HG02852 (cell line): ENCODE data around the gene NTF4.
"Not testable (repeated sequence)": the region's sequence is repeated elsewhere in the genome, so short reads cannot be mapped to it uniquely, and the experiment has no call there.

Source experiments
- ATAC-seq: cut with Tn5 transposase; IDR thresholded peaks from one replicate; pipeline ENCODE4 v1.9.1; 2021; ENCODE audit warnings: mild to moderate bottlenecking, moderate library complexity; ENCODE audit not compliant: unreplicated experiment

NTF4 gene

GRCh38 chr19:49057636-49058234, 6.9 kb downstream of the NTF4 start, which contains the start of gene CGB7:
CGB7 (minus strand) TSS chr19:49057749; CDS start chr19:49055375, 2,374 bp downstream.
- ATAC-seq, result no peak

GRCh38 chr19:49056902-49057596, 7.6 kb downstream of the NTF4 start:
- ATAC-seq, result not testable (repeated sequence)

DNA sequence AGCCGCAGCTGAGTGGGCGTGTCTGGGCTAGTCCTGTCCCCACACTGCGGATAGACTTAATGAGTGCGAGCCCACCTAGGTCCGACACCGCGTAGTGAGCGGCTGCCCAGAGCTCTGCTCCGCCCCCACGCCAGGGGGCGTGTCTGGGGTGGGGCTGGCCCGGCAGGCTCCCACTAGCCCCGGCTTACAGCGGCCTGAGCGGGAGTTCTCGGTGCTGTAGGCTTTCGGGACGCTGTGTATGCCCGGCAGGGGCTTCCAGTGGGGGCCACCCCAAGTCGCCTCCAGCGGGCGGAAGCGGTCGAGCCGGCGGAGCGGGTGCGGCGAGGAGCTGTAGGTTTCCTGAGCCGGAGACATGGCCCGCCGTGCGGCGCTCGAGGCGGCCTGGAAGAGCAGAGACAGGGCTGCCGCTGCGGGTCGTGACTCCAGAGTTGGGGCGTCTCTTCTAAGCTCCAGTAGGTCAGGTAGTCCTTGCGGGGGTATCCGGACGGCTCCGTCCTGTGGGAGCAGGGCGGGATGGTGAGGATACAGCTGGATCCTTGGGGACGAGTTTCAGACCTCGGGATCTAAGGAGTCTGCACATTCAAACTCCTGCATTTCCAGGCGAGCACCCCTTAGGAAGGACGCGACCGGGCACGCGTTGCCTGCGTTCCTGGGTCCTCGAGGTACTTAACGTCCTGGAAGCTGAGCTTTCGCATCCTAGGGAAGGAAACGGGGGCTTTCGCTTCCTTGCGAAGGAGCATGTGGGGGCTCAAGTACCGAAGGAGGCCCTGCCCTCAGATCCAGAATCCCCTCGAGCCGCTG, 8.3 kb downstream of the NTF4 start:
- no peak for ATAC-seq

DNA sequence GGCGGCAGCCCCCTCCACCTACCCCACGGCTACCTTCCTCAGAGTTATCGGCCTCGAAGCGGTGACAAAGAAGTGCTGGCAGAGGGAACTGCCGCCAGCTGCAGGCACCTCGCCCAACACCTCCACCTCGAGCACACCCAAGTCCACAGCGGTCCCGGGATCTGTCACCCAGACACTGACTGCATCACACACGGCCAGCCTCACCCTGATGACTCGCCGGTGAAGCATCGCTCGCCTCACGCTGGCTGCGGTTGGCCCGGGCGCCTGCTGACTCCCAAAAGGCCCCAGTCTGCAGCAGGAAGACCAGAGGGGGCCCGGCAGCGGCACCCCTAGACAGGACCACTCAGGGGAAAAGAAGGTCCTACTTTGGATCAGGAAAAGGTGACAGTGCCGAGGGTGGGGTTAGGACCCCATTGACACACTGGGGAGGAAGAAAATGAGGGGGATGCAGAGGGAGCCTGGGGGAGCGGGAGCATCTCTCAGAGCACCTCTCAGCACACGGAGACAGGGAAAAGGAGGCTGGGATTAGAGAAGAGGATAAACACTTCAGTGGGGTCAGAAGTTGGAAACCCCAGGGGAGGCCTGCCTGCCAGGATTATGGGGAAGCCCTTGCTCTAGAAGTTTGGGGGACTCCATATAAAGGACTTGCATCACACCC, 14.1 kb downstream of the NTF4 start:
- ATAC-seq, result not testable (repeated sequence)

DNA sequence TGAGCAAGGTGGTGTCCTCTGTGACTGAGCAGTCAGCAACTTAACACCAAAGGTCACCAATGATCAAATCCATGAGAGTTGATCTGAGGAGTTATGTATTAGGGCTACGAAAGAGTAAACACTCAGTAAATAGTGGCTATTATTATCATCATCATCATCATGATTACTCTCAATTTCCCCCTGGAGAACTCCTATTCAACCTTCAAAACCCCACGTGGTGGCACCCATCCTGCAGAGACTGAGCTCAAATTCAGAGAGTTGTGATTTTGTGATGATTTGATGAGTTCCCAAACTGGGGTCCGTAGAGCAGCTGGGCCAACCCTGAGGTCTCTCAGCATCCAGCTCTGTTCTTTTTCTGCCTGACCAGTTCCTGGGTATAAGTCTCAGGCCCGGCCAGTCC, 14.8 kb downstream of the NTF4 start:
- ATAC-seq, result not testable (repeated sequence)

GRCh38 chr19:49049011-49049410, 15.6 kb downstream of the NTF4 start, which contains the start of gene CGB8:
CGB8 (minus strand) TSS chr19:49049111; CDS start chr19:49048739, 372 bp downstream.
- ATAC-seq, result not testable (repeated sequence)

GRCh38 chr19:49043548-49043947, 21.1 kb downstream of the NTF4 start, which contains the start of gene CGB5:
CGB5 (plus strand) TSS chr19:49043848; CDS start chr19:49044210, 362 bp downstream.
- not testable (repeated sequence) for ATAC-seq

GRCh38 chr19:49042666-49043065, 22.0 kb downstream of the NTF4 start:
- ATAC-seq, result not testable (repeated sequence)

DNA sequence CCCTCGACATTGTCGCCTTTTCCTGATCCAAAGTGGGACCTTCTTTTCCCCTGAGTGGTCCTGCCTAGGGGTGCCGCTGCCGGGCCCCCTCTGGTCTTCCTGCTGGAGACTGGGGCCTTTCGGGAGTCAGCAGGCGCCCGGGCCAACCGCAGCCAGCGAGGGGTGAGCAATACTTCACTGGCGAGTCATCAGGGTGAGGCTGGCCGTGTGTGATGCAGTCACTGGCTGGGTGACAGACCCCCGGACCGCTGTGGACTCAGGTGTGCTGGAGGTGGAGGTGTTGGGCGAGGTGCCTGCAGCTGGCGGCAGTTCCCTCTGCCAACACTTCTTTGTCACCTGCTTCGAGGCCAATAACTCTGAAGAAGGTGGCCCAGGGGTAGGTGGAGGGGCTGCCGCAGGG, 22.4 kb downstream of the NTF4 start:
- no peak for ATAC-seq

GRCh38 chr19:49039736-49040135, 24.9 kb downstream of the NTF4 start:
- ATAC-seq, result not testable (repeated sequence)

DNA sequence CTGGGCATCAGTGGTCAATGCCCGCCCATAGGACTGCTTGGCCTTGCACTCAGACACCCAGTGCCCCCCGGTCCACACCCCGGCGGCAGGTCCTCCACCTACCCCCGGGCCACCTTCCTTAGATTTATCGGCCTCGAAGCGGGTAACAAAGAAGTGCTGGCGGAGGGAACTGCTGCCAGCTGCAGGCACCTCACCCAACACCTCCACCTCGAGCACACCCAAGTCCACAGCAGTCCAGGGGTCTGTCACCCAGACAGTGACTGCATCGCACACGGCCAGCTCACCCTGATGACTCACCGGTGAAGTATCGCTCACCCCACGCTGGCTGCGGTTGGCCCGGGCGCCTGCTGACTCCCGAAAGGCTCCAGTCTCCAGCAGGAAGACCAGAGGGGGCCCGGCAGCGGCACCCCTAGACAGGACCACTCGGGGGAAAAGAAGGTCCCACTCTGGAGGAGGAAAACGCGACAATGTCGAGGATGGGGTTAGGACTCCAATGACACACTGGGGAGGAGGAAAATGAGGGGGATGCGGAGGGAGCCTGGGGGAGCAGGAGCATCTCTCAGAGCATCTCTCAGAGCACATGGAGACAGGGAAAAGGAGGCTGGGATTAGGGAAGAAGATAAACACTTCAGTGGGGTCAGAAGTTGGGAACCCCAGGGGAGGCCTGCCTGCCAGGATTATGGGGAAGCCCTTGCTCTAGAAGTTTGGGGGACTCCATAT, 25.9 kb downstream of the NTF4 start:
- not testable (repeated sequence) for ATAC-seq

- not testable (repeated sequence) for ATAC-seq
These were observed 26.5 kb downstream of the NTF4 start for GRCh38 chr19:49038111-49038510.

GRCh38 chr19:49036815-49037214, 27.8 kb downstream of the NTF4 start, which contains the start of gene CGB1:
CGB1 (minus strand) TSS chr19:49036895; CDS start chr19:49036711, 184 bp downstream.
- ATAC-seq, result not testable (repeated sequence)

- ATAC-seq, result not testable (repeated sequence)
These were observed 32.8 kb downstream of the NTF4 start, which contains the start of gene CGB2 for GRCh38 chr19:49031642-49032301. CGB2 (plus strand) TSS chr19:49031890; CDS start chr19:49032096, 206 bp downstream.

DNA sequence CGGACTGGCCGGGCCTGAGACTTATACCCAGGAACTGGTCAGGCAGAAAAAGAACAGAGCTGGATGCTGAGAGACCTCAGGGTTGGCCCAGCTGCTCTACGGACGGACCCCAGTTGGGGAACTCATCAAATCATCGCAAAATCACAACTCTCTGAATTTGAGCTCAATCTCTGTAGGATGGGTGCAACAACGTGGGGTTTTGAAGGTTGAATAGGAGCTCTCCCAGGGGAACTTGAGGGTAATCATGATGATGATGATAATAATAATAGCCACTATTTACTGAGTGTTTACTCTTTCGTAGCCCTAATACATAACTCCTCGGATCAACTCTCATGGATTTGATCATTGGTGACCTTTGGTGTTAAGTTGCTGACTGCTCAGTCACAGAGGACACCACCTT, 34.3 kb downstream of the NTF4 start:
- ATAC-seq, result not testable (repeated sequence)

- ATAC-seq, result not testable (repeated sequence)
These were observed 34.9 kb downstream of the NTF4 start for GRCh38 chr19:49029749-49030148.

GRCh38 chr19:49028686-49029085, 35.9 kb downstream of the NTF4 start:
- ATAC-seq, result not testable (repeated sequence)

DNA sequence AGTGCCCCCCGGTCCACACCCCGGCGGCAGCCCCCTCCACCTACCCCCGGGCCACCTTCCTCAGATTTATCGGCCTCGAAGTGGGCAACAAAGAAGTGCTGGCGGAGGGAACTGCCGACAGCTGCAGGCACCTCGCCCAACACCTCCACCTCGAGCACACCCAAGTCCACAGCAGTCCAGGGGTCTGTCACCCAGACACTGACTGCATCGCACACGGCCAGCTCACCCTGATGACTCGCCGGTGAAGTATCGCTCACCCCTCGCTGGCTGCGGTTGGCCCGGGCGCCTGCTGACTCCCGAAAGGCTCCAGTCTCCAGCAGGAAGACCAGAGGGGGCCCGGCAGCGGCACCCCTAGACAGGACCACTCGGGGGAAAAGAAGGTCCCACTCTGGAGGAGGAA, 39.0 kb downstream of the NTF4 start:
- ATAC-seq, result not testable (repeated sequence)

GRCh38 chr19:49025088-49025487, 39.5 kb downstream of the NTF4 start:
- ATAC-seq, result not testable (repeated sequence)
